Fibroblast of the aortic adventitia (primary cell): ENCODE measurements around the gene TIGD7. TPM values are rescaled to one million over a fixed set of nuclear protein-coding genes. Genes with fewer than 3 reads are reported as not detected.
A peak's percentile ranks its signal among the peaks of the same experiment; 100 is the strongest.
"Not testable (repeated sequence)": the region's sequence is repeated elsewhere in the genome, so short reads cannot be mapped to it uniquely, and the experiment has no call there.

Experiments used
- DNase-seq: peaks from one replicate; pipeline ENCODE4 v3.0.0-alpha.2; 2010; ENCODE audit warnings: low read depth
- H3K4me3 ChIP-seq: 2 replicates; pipeline ENCODE4 v1.5.1; 2011; ENCODE audit warnings: low read depth, mild to moderate bottlenecking, control low read depth, low read length, moderate library complexity
- CTCF ChIP-seq: IDR thresholded peaks from 2 replicates; pipeline ENCODE4 v1.5.1; 2011; ENCODE audit warnings: mild to moderate bottlenecking, low read length, control low read depth, inconsistent platforms; ENCODE audit not compliant: insufficient read depth
- total RNA-seq: library from RNA; depleted of rRNA; stranded (reverse); fragments of >200 nt; gene quantifications from 2 replicates; pipeline ENCODE4 v1.2.3, GENCODE V29; 2012; ENCODE audit warnings: low replicate concordance

The TIGD7 gene
- total RNA-seq, 1 donor, result 6.4 TPM

- H3K4me3 ChIP-seq, result peak within 1 kb of the TSS; percentile 78
- DNase-seq, result peak; percentile 98
- TF ChIP-seq CTCF, result no peak
Observed at GRCh38 chr16:3282730-3283542, 22.3 kb downstream of the TIGD7 start, which contains the start of gene ZNF263. Gene ZNF263 (plus strand): TSS chr16:3283491. CDS start chr16:3283819, 328 bp downstream.

GRCh38 chr16:3282103-3282729, 23.0 kb downstream of the TIGD7 start:
- no peak for TF ChIP-seq CTCF
- H3K4me3 ChIP-seq, result peak overlapping the region; percentile 78
- no peak for DNase-seq

GRCh38 chr16:3281222-3281820, 23.9 kb downstream of the TIGD7 start:
- TF ChIP-seq CTCF, result no peak
- DNase-seq, result no peak
- H3K4me3 ChIP-seq, result no peak overlapping the region

- TF ChIP-seq CTCF, result no peak
- DNase-seq, result no peak
Observed at GRCh38 chr16:3276679-3277078, 28.6 kb downstream of the TIGD7 start.

GRCh38 chr16:3274947-3275346, 30.3 kb downstream of the TIGD7 start:
- no peak for DNase-seq
- no peak overlapping the region for H3K4me3 ChIP-seq
- TF ChIP-seq CTCF, result no peak

More at GRCh38 chr16:3276679-3277078, 28.6 kb downstream of the TIGD7 start:
- no peak overlapping the region for H3K4me3 ChIP-seq

- no peak overlapping the region for H3K4me3 ChIP-seq
- no peak for DNase-seq
- no peak for TF ChIP-seq CTCF
Observed at GRCh38 chr16:3274490-3274889, 30.7 kb downstream of the TIGD7 start.

- not testable (repeated sequence) for H3K4me3 ChIP-seq, DNase-seq
Observed at GRCh38 chr16:3271281-3271680, 33.9 kb downstream of the TIGD7 start.

GRCh38 chr16:3270718-3271117, 34.5 kb downstream of the TIGD7 start:
- not testable (repeated sequence) for DNase-seq, H3K4me3 ChIP-seq
